HG03457 (cell line): ENCODE measurements around the gene AACS.

Source experiments
- ATAC-seq: cut with Tn5 transposase; IDR thresholded peaks from one replicate; pipeline ENCODE4 v1.9.1; 2021; ENCODE audit warnings: moderate number of reproducible peaks; ENCODE audit not compliant: unreplicated experiment

AACS gene

DNA sequence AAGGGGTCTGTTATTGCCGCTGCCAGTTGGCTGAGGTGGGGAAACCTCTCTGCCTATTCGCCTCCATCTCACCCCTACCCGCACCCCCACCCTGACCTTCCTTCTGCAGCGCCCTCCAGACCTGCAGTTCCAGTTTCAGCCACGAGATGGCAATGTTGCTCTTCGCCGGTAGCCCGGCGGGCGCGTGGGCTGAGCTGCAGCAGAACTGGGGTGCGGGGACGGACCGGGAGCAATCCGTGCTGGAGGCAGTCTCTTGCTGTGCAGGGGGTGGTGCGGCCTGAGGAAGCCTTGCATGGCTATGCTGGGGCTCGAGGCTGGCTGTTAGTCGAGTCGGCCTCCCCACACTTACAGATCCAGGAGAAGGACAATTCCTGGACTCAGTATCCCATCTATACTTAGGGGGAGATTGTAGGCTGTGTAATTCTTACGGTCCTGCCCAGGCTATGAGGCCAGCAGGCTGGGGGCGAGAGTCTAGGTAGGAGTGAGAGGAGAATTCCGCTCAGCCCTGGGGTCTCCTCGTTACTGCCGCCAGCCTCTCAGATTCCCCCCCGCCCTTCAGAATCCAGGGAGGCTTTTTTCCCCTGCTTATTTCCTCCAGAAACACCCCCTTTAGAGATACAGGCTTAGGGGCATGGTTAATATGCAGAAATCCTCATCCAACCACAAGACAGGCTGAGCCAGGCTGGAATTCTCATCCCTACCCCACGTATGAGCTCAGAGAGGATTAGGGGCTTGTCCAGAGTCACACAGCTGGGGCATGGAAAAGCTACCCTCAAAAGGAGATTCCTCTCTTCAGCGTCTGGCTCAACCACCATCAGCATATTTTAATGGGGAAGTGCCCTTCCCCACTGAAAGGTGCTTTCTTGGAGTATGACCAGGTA is 118.2 kb downstream of the AACS start:
- ATAC-seq, result peak; percentile 62

DNA sequence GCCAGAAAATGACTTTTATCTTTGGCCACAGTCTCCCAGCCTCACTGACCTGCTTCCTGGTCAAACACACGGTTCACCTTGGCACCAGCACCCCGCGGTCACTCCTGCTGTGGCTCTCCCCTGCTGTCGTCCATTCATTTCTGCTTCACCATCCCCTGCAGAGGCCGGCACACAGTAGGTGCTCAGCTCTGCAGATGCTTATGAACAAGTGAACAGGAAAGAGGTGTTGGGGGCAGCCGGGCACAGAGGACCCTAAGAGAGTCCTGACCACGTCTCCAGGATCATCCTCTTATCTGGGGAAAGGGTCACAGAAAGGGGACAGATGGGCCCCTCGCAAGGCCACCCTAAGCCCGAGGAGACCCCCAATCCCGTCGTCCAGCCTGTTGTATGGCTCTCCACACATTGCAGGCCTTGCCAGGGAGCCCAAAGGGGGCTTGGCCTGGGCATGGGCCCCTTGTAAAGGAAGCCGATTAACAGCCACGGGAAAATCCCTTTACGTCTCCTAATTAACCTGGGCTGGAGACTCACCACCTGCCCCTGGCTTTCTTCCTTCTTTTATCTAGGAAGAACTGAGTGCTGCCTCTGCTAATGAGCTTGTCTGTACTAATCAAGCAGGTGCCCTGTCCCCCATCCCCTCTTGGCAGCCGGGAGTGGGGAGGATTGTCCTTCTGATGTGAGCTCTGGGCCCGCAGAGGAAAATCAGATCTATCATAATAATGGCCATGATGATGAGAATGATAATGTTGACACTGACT is 119.2 kb downstream of the AACS start:
- ATAC-seq, result no peak

DNA sequence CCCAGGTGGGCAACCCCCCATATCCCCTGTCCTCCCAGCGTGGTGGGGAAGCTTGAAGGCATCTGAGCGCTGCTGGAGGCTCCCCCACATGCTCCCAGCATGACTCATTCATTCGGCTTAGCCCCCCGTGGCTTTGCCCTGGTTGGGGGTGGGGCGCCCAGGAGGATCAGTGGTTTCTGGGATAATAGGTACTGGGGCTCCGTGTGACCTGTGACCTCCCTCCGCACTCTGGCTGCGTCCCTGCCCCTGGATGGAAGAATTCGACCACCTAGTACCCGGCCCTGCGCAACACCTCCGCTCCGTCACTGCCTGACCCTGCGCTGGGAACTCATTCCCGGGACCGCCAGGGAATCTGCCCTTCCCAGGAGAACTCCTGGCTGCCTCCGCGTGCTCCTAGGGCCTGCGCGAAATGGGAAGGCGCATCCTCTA is 120.1 kb downstream of the AACS start:
- no peak for ATAC-seq

DNA sequence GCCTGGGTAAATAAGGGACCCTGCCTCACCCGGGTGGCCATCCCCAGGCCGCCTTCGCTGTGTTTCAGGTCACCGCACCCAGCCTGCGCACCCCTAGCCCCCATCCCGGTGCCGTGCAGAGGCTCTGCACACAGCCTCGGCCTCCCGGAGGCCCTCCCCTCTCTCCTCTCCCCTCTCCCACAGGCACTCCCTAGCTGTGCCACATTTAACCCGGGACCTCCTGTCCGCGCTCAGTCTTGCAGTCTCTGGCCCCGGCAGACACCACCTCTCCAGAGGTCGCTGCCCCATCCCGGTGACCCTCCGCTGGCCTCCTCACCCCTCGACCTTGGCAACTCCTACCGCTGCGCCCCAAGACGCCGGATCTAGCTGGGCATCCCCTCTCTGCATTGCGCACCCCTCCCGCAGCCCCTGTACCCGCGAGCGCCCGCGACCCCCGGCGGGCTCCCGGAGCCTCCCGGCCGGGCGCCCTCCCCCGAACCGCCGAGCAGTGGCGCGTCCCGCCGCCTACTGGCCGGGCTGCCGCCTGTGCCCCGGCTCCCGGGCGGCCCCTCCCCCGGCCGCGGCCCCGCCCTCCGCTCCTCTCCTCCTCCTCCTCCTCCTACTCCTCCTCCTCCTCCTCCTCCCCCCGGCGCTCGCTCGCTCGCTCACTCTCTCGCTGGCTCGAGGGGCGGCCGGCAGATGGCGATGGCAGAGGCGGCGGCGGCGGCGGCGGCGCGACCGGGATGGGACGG is 120.7 kb downstream of the AACS start, which contains the start of gene TMEM132B:
Gene TMEM132B, plus strand, starts transcription at position 647 of the 731 bp plus-strand sequence.
- no peak for ATAC-seq

DNA sequence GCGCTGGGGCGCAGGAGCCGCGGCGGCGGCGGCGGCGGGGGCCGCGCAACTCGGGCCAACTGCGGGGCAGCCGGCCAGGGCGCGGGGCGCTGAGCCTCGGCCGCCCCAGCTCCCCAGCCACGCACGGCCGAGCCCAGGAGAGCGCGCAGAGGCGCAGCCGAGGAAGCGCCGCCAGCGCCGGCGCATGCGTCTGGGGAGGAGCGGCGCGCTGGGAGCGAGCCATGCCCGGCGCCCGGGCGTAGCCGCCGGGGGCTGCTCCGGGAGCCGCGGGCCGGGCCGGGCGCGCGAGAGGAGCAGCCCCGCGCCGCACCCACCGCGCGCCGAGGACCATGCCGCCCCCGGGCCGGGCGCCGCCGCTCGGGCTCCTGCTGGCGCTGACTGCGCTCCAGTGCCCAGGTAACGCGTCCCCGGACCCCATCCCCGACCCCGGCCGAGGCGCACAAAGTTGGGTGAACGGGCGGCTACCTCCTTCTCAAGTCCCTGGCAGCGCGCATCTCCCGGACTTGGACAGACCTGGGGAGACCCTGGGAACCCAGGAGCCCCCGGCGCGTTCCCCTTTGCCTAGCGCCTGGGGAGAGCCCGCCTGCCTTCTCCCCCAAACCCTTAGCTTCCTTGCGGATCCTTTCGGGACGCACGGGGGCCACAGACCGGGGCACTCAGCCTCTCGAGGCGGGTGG is 121.4 kb downstream of the AACS start:
- ATAC-seq, result no peak

DNA sequence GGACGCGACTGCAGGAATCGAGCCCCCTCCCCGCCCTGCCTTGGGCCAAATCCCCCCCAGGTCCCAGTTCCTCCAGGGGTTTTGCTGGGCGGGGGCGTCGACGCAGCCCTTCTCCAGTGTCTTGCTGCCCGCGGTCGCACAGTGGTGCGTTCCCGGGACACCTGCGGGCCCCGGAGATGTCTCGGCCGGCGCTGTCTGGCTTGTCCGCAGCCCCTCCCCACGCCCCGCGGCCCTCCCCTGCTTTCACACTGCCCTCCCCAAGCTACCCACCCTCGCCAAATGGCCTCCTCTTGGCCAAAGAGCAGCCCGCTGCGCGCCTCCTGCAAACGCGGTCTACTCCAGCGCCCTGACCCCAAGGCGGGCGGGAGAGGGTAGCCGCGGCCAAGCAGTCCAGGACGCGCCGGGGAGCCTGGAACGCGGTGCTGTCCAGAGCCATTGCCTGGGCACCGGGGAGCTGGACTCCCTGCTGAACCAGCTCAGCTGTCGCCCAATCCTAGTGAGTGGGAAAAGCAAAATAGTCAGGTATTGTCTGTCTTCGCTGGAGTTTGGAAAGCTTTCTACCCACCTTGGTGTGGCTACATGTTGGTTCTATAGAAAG is 122.0 kb downstream of the AACS start:
- ATAC-seq, result no peak

DNA sequence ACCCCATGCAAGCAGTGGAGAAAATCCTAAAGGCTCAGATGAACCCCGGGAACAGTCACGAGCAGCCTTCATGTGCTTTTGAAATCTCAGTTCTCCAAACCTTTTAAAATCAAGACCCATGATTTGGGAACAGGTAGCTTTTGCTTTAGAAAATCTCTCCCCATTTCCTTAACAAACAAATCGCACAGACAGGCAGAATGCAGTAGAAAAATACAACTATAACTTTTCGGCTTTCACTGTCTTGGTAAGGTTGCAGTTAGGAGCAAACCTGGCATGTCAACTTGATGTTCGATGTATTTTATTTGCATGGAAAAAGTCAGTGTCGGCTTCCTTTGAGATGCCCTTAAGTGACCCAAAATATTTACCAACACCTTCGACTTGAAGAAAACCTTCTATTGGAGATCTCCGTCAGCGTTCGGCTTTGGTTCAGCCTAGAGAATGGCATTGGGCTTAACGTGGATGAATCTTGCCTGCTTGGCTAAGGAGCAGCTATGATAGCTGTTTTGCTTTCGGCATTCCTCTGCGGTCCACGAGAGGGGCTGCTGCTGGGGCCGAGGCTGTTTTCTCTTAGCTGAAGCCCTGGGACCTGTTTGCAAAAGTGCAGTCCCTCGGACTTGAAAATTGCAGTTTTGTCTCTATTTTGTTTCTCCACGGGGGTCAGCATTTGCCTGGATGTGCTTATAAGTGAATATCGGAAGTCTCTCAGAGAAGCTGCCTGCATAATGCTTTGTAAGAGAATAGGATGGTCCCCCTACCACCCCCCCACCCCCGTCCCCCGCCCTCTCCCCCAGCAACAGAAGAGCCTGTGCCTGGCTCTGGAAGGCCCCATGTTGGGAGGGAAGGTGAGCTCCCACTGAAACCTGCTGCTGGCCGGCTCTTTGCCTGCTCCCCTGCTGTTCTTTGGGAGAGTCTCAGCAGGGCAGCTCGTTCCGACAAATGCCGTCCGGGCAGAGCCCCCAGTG is 122.8 kb downstream of the AACS start:
- no peak for ATAC-seq

DNA sequence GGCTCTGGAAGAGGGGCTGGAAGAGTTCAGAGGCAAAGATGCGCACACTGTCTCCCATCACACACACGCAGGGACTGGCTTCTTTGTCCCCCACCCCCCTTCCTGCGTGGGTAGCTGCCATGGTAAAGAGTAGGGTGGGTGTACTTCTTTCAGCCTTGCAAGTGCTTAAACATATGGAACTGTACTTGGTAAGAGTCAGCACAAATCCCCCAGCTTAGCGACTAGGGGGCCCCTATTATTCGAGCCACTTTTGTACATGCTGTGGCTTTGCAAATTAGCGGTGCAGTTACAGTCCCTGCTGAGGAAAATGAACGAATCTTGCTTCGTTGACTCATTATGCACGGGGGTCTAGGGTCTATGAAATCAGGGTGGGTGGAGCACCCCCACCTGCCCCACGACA is 123.8 kb downstream of the AACS start:
- ATAC-seq, result no peak

DNA sequence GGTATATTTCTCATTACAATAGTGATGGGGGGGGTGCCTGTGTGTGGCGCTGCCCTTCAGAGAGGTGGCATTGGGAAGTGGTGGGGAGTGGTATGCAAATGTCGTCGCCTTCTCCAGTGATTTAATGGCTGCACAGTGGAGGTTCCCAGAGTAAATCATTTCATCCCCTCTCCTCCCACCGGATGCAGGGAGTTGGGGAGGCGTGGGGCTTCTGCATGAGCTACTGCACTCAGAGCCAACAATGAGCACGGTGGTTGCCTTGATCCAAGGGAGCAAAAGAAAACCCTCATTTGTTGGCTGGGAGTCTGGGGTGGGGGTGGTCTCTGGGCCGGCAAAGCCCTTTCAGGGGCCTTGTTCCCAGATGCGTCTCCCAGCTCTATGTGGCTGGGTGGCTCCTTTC is 124.3 kb downstream of the AACS start:
- ATAC-seq, result no peak

DNA sequence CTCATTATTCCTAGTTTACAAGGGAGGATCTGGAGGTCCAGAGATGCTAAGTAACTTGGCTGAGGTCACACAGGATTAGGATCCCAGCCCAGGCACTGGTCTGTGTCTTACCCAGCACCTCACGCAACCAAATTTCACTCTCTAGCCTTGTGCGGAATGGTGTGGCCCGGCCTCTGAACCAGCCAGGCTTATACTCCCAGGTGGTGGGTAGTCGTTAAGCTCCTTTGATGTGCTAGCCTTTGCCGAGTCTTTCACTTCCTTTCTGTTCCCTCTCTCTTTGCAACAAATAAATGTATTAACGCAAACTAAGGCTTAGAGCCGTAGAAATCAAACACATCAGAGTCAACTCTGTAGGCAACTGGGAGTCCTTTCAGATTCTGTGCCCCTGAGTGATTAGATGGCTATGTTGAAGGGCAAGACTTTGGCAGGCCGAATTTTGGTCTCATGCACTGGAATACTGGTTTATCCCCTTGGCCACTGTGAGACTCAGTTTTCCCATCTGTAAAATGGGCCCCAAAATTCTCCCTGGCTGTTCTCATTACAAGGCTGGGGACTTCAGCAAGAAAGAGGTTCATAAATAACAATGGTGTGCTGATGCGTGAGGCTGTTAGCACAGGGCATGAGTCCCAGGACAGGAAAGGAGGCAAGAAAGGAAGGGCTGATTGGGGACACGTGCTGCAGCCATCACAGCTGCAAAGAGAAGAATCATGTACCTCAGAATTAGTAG is 126.3 kb downstream of the AACS start:
- no peak for ATAC-seq

DNA sequence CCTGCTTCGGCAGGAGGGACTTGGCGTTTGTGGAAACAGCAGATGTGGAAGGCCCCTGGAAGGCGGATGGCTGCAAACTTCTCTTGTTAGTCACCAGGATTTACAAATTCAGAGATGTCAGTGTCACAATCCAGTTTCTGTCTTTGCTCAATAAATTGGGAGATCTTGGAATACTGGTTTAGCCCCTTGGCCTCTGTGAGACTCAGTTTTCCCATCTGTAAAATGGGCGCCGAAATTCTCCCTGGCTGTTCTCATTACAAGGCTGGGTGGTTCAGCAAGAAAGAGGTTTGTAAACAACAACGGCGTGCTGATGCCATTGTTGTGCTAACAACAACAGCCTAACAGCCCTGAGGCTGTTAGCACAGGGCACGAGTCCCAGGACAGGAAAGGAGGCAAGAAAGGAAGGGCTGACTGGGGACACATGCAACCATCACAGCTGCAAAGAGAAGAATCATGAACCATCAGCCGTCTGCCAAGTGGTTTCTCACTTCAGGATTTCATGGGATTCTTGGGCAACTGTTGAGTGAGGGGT is 127.5 kb downstream of the AACS start:
- no peak for ATAC-seq
